GM12878 (cell line): Measurements from ENCODE around the gene SPTY2D1. TPM values are rescaled to one million over a fixed set of nuclear protein-coding genes. Genes with fewer than 3 reads are reported as not detected.
"Not testable (repeated sequence)": the region's sequence is repeated elsewhere in the genome, so short reads cannot be mapped to it uniquely, and the experiment has no call there.

Experiments used
- ATAC-seq: fragments of 200-7000 bp; cut with Tn5 transposase; 3 replicates; pipeline ENCODE4 v1.9.1; 2020; ENCODE audit warnings: mild to moderate bottlenecking, moderate library complexity
- BruUV-seq: library from RNA; stranded (reverse); fragments of 400-500 nt; replicated peaks from 2 replicates; lab custom pipeline; 2021; lab: Mats Ljungman, UMichigan
- CTCF ChIA-PET: fragments of 300-600 bp; sonication (Branson Sonifier 250); formaldehyde crosslinking; extraction: SDS; loops from one replicate; lab custom pipeline; 2021; ENCODE audit warnings: inconsistent platforms; lab: Yijun Ruan, JAX
- POLR2A ChIA-PET: fragments of 350-600 bp; formaldehyde crosslinking; extraction: SDS; loops from one replicate; lab custom pipeline; 2021; ENCODE audit warnings: inconsistent platforms; lab: Charles Lee
- RAD21 ChIA-PET: fragments of 300-600 bp; sonication (Branson Sonifier 250); formaldehyde crosslinking; loops from one replicate; lab custom pipeline; 2023; ENCODE audit warnings: antibody characterized with exemption; ENCODE audit not compliant: unreplicated experiment; lab: Charles Lee
- SMC1A ChIA-PET: fragments of 300-600 bp; sonication (Branson Sonifier 250); formaldehyde crosslinking; loops from one replicate; lab custom pipeline; 2023; ENCODE audit not compliant: unreplicated experiment, uncharacterized antibody; lab: Charles Lee
- DNase-seq: peaks from one replicate; pipeline ENCODE4 v3.0.0-alpha.2; 2011; ENCODE audit warnings: low read depth, low spot score
- FAIRE-seq: peaks from 3 replicates; lab custom pipeline; 2011; peaks lifted over from hg19 to GRCh38; lab: Jason Lieb, UNC
- H2AFZ ChIP-seq: 2 replicates; pipeline ENCODE4 v1.6.0; 2011; ENCODE audit warnings: low read depth, low read length, control low read depth; ENCODE audit not compliant: control insufficient read depth
- H3K27ac ChIP-seq: 2 replicates; pipeline ENCODE4 v1.5.1; 2011; ENCODE audit warnings: control low read depth; ENCODE audit not compliant: control insufficient read depth, insufficient read depth
- H3K27me3 ChIP-seq, 2 experiments: replicated peaks in 1 of 2; 2 replicates each; pipeline versions ENCODE4 v1.6.0 to v1.6.1; 2011; ENCODE audit warnings: low read length in 1 of 2; ENCODE audit not compliant: control insufficient read depth in 2 of 2, insufficient read depth in 2 of 2
- H3K36me3 ChIP-seq, 2 experiments: 2 replicates each; pipeline ENCODE4 v1.5.1; 2011; ENCODE audit warnings: low read length in 1 of 2; ENCODE audit not compliant: control insufficient read depth in 2 of 2, insufficient read depth in 2 of 2
- H3K4me1 ChIP-seq: 2 replicates; pipeline ENCODE4 v1.6.1; 2011; ENCODE audit warnings: mild to moderate bottlenecking, low read length, moderate library complexity, mixed read lengths; ENCODE audit not compliant: control insufficient read depth, insufficient read depth
- H3K4me2 ChIP-seq: 2 replicates; pipeline ENCODE4 v1.6.0; 2011; ENCODE audit warnings: control low read depth; ENCODE audit not compliant: control insufficient read depth, insufficient read depth
- H3K4me3 ChIP-seq: fragments of 200-600 bp; sonication (generic); 2 replicates; pipeline ENCODE4 v1.5.1; 2016
- H3K79me2 ChIP-seq: 2 replicates; pipeline ENCODE4 v1.6.0; 2011; ENCODE audit warnings: low read length; ENCODE audit not compliant: control insufficient read depth, insufficient read depth
- H3K9ac ChIP-seq: 2 replicates; pipeline ENCODE4 v1.8.0; 2011; ENCODE audit warnings: low read length, control low read depth, mixed read lengths; ENCODE audit not compliant: control insufficient read depth, insufficient read depth
- H3K9me3 ChIP-seq: replicated peaks from 3 replicates; pipeline ENCODE4 v1.5.1; 2011; ENCODE audit warnings: mild to moderate bottlenecking, low read length; ENCODE audit not compliant: control insufficient read depth, insufficient read depth
- H4K20me1 ChIP-seq: 2 replicates; pipeline ENCODE4 v1.6.0; 2011; ENCODE audit not compliant: control insufficient read depth, insufficient read depth
- CBX5 ChIP-seq: sonication (generic); IDR thresholded peaks from 2 replicates; pipeline ENCODE4 v1.6.1; 2016; ENCODE audit warnings: low read depth, moderate library complexity, mild to moderate bottlenecking, inconsistent platforms
- HCFC1 ChIP-seq: fragments of 150-350 bp; IDR thresholded peaks from 2 replicates; pipeline ENCODE4 v1.6.1; 2014; ENCODE audit warnings: low read length
- IKZF1 ChIP-seq: fragments of 450-650 bp; conservative IDR thresholded peaks from 2 replicates; pipeline ENCODE4 v1.6.1; 2017; ENCODE audit warnings: antibody characterized with exemption, mild to moderate bottlenecking
- IRF4 ChIP-seq: IDR thresholded peaks from 2 replicates; pipeline ENCODE4 v1.6.1; 2011; ENCODE audit warnings: low read depth, low read length
- MEF2A ChIP-seq: IDR thresholded peaks from 2 replicates; pipeline ENCODE4 v1.6.1; 2011; ENCODE audit warnings: low read depth, mild to moderate bottlenecking, low read length, moderate library complexity; ENCODE audit not compliant: insufficient read depth
- MYC ChIP-seq: IDR thresholded peaks from 2 replicates; pipeline ENCODE4 v1.6.1; 2011; ENCODE audit warnings: mild to moderate bottlenecking, low read length, moderate library complexity, inconsistent platforms; ENCODE audit not compliant: insufficient read depth, insufficient replicate concordance, insufficient read length, severe bottlenecking
- NFYB ChIP-seq: IDR thresholded peaks from 2 replicates; pipeline ENCODE4 v1.6.1; 2011; ENCODE audit warnings: low read depth, mild to moderate bottlenecking, low read length, improper control_type of control experiment, moderate library complexity; ENCODE audit not compliant: insufficient read depth
- NR2C1 ChIP-seq: fragments of 450-650 bp; IDR thresholded peaks from 2 replicates; pipeline ENCODE4 v1.6.1; 2017; ENCODE audit warnings: antibody characterized with exemption, mild to moderate bottlenecking, moderate library complexity
- PML ChIP-seq: IDR thresholded peaks from 2 replicates; pipeline ENCODE4 v1.6.1; 2012; ENCODE audit warnings: low read length, inconsistent platforms
- RBBP5 ChIP-seq: fragments of 200-600 bp; sonication (generic); conservative IDR thresholded peaks from 2 replicates; pipeline ENCODE4 v1.6.1; 2016
- RCOR1 ChIP-seq: conservative IDR thresholded peaks from 2 replicates; pipeline ENCODE4 v1.6.1; 2012; ENCODE audit warnings: low read depth, low read length, improper control_type of control experiment
- ZNF207 ChIP-seq: fragments of 450-650 bp; IDR thresholded peaks from 2 replicates; pipeline ENCODE4 v1.6.1; 2014; ENCODE audit warnings: antibody characterized with exemption, mild to moderate bottlenecking, borderline replicate concordance
- ZSCAN29 ChIP-seq: fragments of 450-650 bp; IDR thresholded peaks from 2 replicates; pipeline ENCODE4 v1.6.1; 2017; ENCODE audit warnings: mild to moderate bottlenecking, moderate library complexity
- whole genome bisulfite sequencing: methylation state at CpG from one replicate; pipeline ENCODE4 v1.1.6; 2016; ENCODE audit warnings: low lambda C conversion rate; ENCODE audit not compliant: insufficient replicate concordance, insufficient coverage; ENCODE audit errors: missing lambda C conversion rate; 5-methylcytosine and 5-hydroxymethylcytosine counted together
- in situ Hi-C: fragments of 300-500 bp; cut with MboI; formaldehyde crosslinking; loops from 9 replicates; pipeline ENCODE4 v1.14.3; 2018; ENCODE audit warnings: mixed read lengths
- intact Hi-C: fragments of 100-400 bp; cut with micrococcal nuclease; formaldehyde crosslinking; loops from one replicate; pipeline ENCODE4 v1.14.2; 2022; ENCODE audit not compliant: unreplicated experiment
- polyA plus RNA-seq, 11 experiments: library from polyadenylated mRNA; depleted of rRNA in 4 of 11; unstranded in 6 of 11; stranded (reverse) in 5 of 11; fragments of >200 nt; fragmentation: Nextera tagmentation in 4 of 11; fragmentation: Illumina TruSeq in 1 of 11; extraction: Ambion mirVana in 4 of 11; extraction: Trizol in 1 of 11; gene quantifications; 1 replicate in 1 of 11; 2 replicates in 10 of 11; pipeline versions ENCODE4 v1.2.1 to v1.2.3, GENCODE V29; 2011 to 2016; ENCODE audit warnings: inconsistent platforms in 2 of 11, missing spikeins in 2 of 11, low read depth in 1 of 11
- total RNA-seq, 4 experiments: library from RNA; depleted of rRNA in 3 of 4; stranded (reverse); fragments of >200 nt in 3 of 4; fragmentation: Illumina TruSeq in 1 of 4; extraction: Trizol in 1 of 4; gene quantifications; 2 replicates each; pipeline versions ENCODE4 v1.2.1 to v1.2.3, GENCODE V29; 2013 to 2021
- TF ChIP-seq, protein P1 (sequence below): IDR thresholded peaks from 2 replicates; pipeline ENCODE4 v1.6.1; 2011; ENCODE audit warnings: low read depth, mild to moderate bottlenecking, low read length, moderate library complexity, borderline replicate concordance; ENCODE audit errors: extremely low read depth
- TF ChIP-seq, protein P2 (sequence below): IDR thresholded peaks from 2 replicates; pipeline ENCODE4 v1.6.1; 2012; ENCODE audit warnings: low read depth, low read length, improper control_type of control experiment

The SPTY2D1 gene
- total and polyA plus RNA-seq, 10 of the 15 experiments (the other 5 are each of a cell fraction or from before 2014, with no cell fraction given), result 4.6 to 31.1 (median 15.5) TPM

DNA sequence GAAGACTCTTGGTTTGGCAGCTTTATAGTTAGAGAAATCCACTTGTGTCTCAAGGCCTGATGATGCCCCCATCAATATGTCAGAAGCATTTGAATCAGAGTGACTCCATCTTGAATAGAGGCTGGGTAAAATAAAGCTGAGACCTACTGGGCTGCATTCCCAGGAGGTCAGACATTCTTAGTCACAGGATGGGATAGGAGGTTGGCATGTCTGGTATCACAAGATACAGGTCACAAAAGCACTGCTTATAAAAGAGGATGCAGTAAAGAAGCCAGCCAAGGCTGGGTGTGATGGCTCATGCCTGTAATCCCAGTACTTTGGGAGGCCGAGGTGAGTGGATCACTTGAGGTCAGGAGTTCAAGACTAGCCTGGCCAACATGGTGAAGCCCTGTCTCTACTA is 47.8 kb upstream of the SPTY2D1 start:
- intact Hi-C loops, CTCF ChIA-PET, H3K9ac ChIP-seq, in situ Hi-C loops, H3K4me1 ChIP-seq, H3K27me3 ChIP-seq, H3K36me3 ChIP-seq, H3K4me3 ChIP-seq, H3K4me2 ChIP-seq, BruUV-seq, SMC1A ChIA-PET, FAIRE-seq, H4K20me1 ChIP-seq, H2AFZ ChIP-seq, H3K27ac ChIP-seq, H3K79me2 ChIP-seq, ATAC-seq, DNase-seq, H3K9me3 ChIP-seq, RAD21 ChIA-PET: not testable (repeated sequence)
- POLR2A ChIA-PET, result interaction anchor here (0.5 kb wide), 1 partner anchor 237 kb away, joined by 3 read pairs; no protein-coding TSS in a partner anchor
- 55% methylated on average over 1 of the region's 1 CpG for WGBS

DNA sequence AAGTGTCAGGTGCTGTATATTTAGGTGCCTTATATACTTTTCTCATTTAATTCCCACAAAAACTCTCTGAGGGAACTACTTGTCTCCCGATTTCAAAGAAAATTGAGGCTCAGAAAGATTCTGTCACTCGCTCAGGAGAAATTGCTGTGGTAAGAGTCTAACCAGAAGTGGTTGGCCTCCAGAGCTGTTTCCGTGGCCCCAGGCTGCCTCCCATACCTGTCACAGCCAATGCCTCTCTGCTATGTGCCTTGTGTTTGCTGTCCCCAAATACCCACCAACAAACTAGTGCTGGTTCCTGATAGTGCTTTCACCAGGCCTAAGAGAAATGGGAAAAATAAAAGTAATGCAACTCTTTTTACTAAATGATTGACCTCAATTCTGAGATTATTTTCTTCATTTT is 43.4 kb upstream of the SPTY2D1 start:
- no peaks in the 10 kb centered on the region for H3K79me2 ChIP-seq
- no peaks in the 10 kb centered on the region for H3K36me3 ChIP-seq
- RAD21 ChIA-PET, result no interaction called here
- WGBS, result 36% methylated on average over 3 of the region's 3 CpGs
- H4K20me1 ChIP-seq, result no peaks in the 10 kb centered on the region
- SMC1A ChIA-PET, result no interaction called here
- H3K4me2 ChIP-seq, result no peak overlapping the region
- POLR2A ChIA-PET, result no interaction called here
- no TSS peak for BruUV-seq
- FAIRE-seq (no peak), DNase-seq (no peak), ATAC-seq (no peak)
- CTCF ChIA-PET, result interaction anchor here (0.7 kb wide), 1 partner anchor 13 kb away, joined by 5 read pairs; no protein-coding TSS in a partner anchor
- in situ Hi-C loops, result no loop called here
- H3K9ac ChIP-seq, result no peak overlapping the region
- H3K4me3 ChIP-seq, result no peak overlapping the region
- no peaks in the 10 kb centered on the region for H3K27me3 ChIP-seq
- intact Hi-C loops, result no loop called here
- no peak overlapping the region for H2AFZ ChIP-seq
- H3K4me1 ChIP-seq, result no peaks in the 10 kb centered on the region
- no peak overlapping the region for H3K27ac ChIP-seq
- H3K9me3 ChIP-seq, result no peaks in the 10 kb centered on the region
- TF ChIP-seq RBBP5 (no peak), MEF2A (no peak), NR2C1 (no peak), IRF4 (no peak), ZNF207 (no peak), ZSCAN29 (no peak), MYC (no peak), RCOR1 (no peak), HCFC1 (no peak), CBX5 (no peak), PML (no peak), IKZF1 (no peak), NFYB (no peak)
- TF ChIP-seq, protein P1, sequence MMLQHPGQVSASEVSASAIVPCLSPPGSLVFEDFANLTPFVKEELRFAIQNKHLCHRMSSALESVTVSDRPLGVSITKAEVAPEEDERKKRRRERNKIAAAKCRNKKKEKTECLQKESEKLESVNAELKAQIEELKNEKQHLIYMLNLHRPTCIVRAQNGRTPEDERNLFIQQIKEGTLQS, result no peak
- TF ChIP-seq, protein P2, sequence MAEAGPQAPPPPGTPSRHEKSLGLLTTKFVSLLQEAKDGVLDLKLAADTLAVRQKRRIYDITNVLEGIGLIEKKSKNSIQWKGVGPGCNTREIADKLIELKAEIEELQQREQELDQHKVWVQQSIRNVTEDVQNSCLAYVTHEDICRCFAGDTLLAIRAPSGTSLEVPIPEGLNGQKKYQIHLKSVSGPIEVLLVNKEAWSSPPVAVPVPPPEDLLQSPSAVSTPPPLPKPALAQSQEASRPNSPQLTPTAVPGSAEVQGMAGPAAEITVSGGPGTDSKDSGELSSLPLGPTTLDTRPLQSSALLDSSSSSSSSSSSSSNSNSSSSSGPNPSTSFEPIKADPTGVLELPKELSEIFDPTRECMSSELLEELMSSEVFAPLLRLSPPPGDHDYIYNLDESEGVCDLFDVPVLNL, result no peak
